OCI-LY7 (cell line): ENCODE measurements around the gene PSPH. TPM values are rescaled to one million over a fixed set of nuclear protein-coding genes. Genes with fewer than 3 reads are reported as not detected.

Experiments used
- BruUV-seq: library from RNA; stranded (reverse); fragments of 400-500 nt; replicated peaks from 2 replicates; lab custom pipeline; 2021; lab: Mats Ljungman, UMichigan
- CTCF ChIA-PET: fragments of 300-600 bp; sonication (Branson Sonifier 250); formaldehyde crosslinking; loops from one replicate; lab custom pipeline; 2022; ENCODE audit warnings: antibody characterized with exemption; ENCODE audit not compliant: unreplicated experiment; lab: Charles Lee
- POLR2A ChIA-PET: fragments of 300-600 bp; sonication (Branson Sonifier 250); formaldehyde crosslinking; loops from one replicate; lab custom pipeline; 2022; ENCODE audit warnings: antibody characterized with exemption; lab: Charles Lee
- DNase-seq: peaks from one replicate; pipeline ENCODE4 v3.0.0-alpha.2; 2015; ENCODE audit warnings: low spot score
- H2AFZ ChIP-seq: fragments of 200-600 bp; sonication (generic), shearing (Covaris generic); 2 replicates; pipeline ENCODE4 v1.6.1; 2014; ENCODE audit warnings: mild to moderate bottlenecking, antibody characterized with exemption, low read length, moderate library complexity
- H3K27ac ChIP-seq: fragments of 200-600 bp; sonication (generic); 2 replicates; pipeline ENCODE4 v1.5.1; 2014; ENCODE audit warnings: mixed run types, low read depth, mild to moderate bottlenecking, moderate library complexity, low read length, inconsistent platforms; ENCODE audit not compliant: poor library complexity, severe bottlenecking
- H3K36me3 ChIP-seq: fragments of 200-600 bp; sonication (generic); 2 replicates; pipeline ENCODE4 v1.6.1; 2014; ENCODE audit warnings: mild to moderate bottlenecking, antibody characterized with exemption, low read length, moderate library complexity, mixed read lengths; ENCODE audit not compliant: insufficient read depth
- H3K4me1 ChIP-seq: fragments of 200-600 bp; sonication (generic); 2 replicates; pipeline ENCODE4 v1.5.1; 2014; ENCODE audit warnings: mild to moderate bottlenecking, low read length; ENCODE audit not compliant: insufficient read depth, poor library complexity, severe bottlenecking
- H3K4me2 ChIP-seq: fragments of 200-600 bp; sonication (generic); 2 replicates; pipeline ENCODE4 v1.6.1; 2014; ENCODE audit warnings: mild to moderate bottlenecking, low read length
- H3K4me3 ChIP-seq: fragments of 200-600 bp; sonication (generic); 2 replicates; pipeline ENCODE4 v1.5.1; 2014; ENCODE audit warnings: mild to moderate bottlenecking, low read depth, low read length; ENCODE audit not compliant: poor library complexity, severe bottlenecking
- H3K79me2 ChIP-seq: fragments of 200-600 bp; sonication (generic); 2 replicates; pipeline ENCODE4 v1.6.1; 2016; ENCODE audit warnings: low read depth, mild to moderate bottlenecking, low read length, moderate library complexity, mixed read lengths; ENCODE audit not compliant: insufficient read depth
- H3K9me2 ChIP-seq: fragments of 200-600 bp; sonication (generic); 2 replicates; pipeline ENCODE4 v1.6.1; 2016; ENCODE audit warnings: mild to moderate bottlenecking, low read length, mixed read lengths; ENCODE audit not compliant: insufficient read depth
- H3K9me3 ChIP-seq: fragments of 200-600 bp; sonication (generic); 2 replicates; pipeline ENCODE4 v1.6.1; 2014; ENCODE audit warnings: mild to moderate bottlenecking, mixed run types, low read length, mixed read lengths
- H4K20me1 ChIP-seq: fragments of 200-600 bp; sonication (generic); 2 replicates; pipeline ENCODE4 v1.6.1; 2014; ENCODE audit warnings: mild to moderate bottlenecking, antibody characterized with exemption, low read length, moderate library complexity, mixed read lengths; ENCODE audit not compliant: insufficient read depth
- EZH2phosphoT487 ChIP-seq: fragments of 200-600 bp; sonication (generic); IDR thresholded peaks from 2 replicates; pipeline ENCODE4 v1.6.1; 2018; ENCODE audit warnings: low read depth, borderline replicate concordance, mild to moderate bottlenecking, mixed run types, antibody characterized with exemption, low read length, moderate library complexity, mixed read lengths
- intact Hi-C: fragments of 100-400 bp; cut with micrococcal nuclease; formaldehyde crosslinking; loops from one replicate; pipeline ENCODE4 v1.10.0; 2022; ENCODE audit not compliant: unreplicated experiment
- total RNA-seq, 2 experiments: library from RNA; depleted of rRNA in 1 of 2; stranded (reverse); fragments of >200 nt in 1 of 2; shearing (Covaris generic) in 1 of 2; gene quantifications; 2 replicates each; pipeline ENCODE4 v1.2.3, GENCODE V29; 2014 to 2022
- TF ChIP-seq, protein P1 (sequence below): fragments of 200-600 bp; sonication (generic); conservative IDR thresholded peaks from 2 replicates; pipeline ENCODE4 v1.5.1; 2014; ENCODE audit warnings: mild to moderate bottlenecking, antibody characterized with exemption, low read length, moderate library complexity, mixed read lengths

The PSPH gene
- total RNA-seq, 2 experiments from 2014 or later = 55.3 to 62.9 TPM

DNA sequence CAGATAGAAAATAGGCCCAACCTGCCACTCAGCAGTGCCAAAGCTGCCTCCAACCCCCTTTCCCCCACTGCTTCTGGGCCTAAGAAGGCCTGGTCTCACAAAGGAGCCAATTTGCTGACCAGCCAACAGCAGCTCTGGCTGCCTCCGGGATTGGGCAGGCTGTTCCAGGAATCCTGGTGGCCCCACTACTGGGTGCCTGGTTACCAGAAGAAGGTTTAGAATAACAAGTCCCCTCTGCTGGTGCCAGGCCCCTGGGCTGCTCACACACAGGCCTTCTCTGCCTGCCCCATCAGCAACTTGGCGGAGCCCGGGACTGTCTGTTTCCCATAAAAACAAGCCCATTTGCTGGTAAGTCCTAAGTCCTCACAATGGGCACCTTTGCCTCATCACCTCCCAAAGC lies 40.3 kb upstream of the PSPH start:
- ChIA-PET CTCF (no interaction called here), POLR2A (no interaction called here)
- Histone ChIP-seq H3K9me2 (no peaks in the 10 kb centered on the region), H3K4me3 (no peak overlapping the region), H3K4me1 (no peaks in the 10 kb centered on the region), H2AFZ (no peak overlapping the region), H3K27ac (no peak overlapping the region), H3K36me3 (peaks cover 5% of the 10 kb centered on the region), H3K4me2 (no peak overlapping the region), H4K20me1 (no peaks in the 10 kb centered on the region), H3K9me3 (no peaks in the 10 kb centered on the region), H3K79me2 (no peaks in the 10 kb centered on the region)
- no peak for TF ChIP-seq EZH2phosphoT487
- TF ChIP-seq, protein P1, sequence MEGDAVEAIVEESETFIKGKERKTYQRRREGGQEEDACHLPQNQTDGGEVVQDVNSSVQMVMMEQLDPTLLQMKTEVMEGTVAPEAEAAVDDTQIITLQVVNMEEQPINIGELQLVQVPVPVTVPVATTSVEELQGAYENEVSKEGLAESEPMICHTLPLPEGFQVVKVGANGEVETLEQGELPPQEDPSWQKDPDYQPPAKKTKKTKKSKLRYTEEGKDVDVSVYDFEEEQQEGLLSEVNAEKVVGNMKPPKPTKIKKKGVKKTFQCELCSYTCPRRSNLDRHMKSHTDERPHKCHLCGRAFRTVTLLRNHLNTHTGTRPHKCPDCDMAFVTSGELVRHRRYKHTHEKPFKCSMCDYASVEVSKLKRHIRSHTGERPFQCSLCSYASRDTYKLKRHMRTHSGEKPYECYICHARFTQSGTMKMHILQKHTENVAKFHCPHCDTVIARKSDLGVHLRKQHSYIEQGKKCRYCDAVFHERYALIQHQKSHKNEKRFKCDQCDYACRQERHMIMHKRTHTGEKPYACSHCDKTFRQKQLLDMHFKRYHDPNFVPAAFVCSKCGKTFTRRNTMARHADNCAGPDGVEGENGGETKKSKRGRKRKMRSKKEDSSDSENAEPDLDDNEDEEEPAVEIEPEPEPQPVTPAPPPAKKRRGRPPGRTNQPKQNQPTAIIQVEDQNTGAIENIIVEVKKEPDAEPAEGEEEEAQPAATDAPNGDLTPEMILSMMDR = no peak
- intact Hi-C loops = no loop called here
- no TSS peak for BruUV-seq
- no peak for DNase-seq

DNA sequence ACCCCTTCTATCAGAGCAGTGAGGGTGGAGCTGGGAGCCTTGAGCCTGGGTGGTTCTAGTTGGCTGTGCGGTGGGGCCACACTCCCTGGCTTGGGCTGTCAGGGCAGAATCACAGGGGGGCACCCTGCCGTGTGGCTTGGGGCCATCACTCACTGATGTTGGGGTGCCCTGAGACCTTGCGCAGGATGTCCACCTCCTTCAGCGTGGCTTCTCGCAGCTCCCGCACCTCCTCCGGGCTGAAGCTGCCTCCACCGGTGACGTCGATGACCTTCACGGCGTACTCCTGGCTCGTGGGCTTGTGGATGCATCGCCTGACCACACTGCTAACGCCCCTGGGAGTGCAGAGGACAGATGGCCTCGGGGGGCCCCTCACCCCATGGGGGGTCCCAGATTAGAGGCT lies 36.2 kb upstream of the PSPH start:
- no TSS peak for BruUV-seq
- intact Hi-C loops = no loop called here
- no peaks in the 10 kb centered on the region for H3K9me3 ChIP-seq
- no peaks in the 10 kb centered on the region for H3K36me3 ChIP-seq
- no peak overlapping the region for H2AFZ ChIP-seq
- no peaks in the 10 kb centered on the region for H3K79me2 ChIP-seq
- H3K4me3 ChIP-seq = no peak overlapping the region
- no peak for DNase-seq
- H3K4me1 ChIP-seq = no peaks in the 10 kb centered on the region
- TF ChIP-seq, protein P1 = no peak
- TF ChIP-seq EZH2phosphoT487 = no peak
- POLR2A ChIA-PET = interaction anchor here (1.1 kb wide), 1 partner anchor 33 kb away, joined by 3 read pairs; no protein-coding TSS in a partner anchor
- CTCF ChIA-PET = interaction anchor here (0.6 kb wide), 1 partner anchor 79 kb away, joined by 4 read pairs; no protein-coding TSS in a partner anchor
- no peak overlapping the region for H3K27ac ChIP-seq
- H3K9me2 ChIP-seq = no peaks in the 10 kb centered on the region
- no peaks in the 10 kb centered on the region for H4K20me1 ChIP-seq
- H3K4me2 ChIP-seq = no peak overlapping the region

DNA sequence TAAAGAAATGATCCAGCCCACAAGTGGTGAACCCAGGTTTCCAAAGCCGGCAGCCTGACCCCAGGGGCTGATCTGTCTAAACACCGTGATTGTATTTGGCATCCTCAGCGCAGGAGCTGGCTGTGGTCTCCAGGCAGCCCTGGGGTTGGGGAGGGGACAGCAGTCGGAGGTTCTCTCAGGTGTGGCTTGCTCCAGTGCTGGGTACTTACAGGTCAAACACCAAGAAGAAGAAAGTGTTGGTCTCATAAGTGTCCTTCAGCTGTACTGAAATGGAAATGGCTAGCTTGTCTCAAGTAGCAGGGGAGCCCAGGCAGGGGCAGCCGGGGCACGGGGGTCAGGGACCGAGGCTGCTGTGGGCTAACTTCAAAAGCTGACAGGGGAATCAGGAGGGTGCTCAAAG lies 35.5 kb upstream of the PSPH start:
- intact Hi-C loops = no loop called here
- POLR2A ChIA-PET = interaction anchor here (0.7 kb wide), 1 partner anchor 41 kb away, joined by 3 read pairs; no protein-coding TSS in a partner anchor
- H3K4me2 ChIP-seq = no peak overlapping the region
- H3K4me1 ChIP-seq = no peaks in the 10 kb centered on the region
- CTCF ChIA-PET = no interaction called here
- H3K9me3 ChIP-seq = no peaks in the 10 kb centered on the region
- H3K4me3 ChIP-seq = no peak overlapping the region
- DNase-seq = no peak
- no peaks in the 10 kb centered on the region for H3K36me3 ChIP-seq
- H3K79me2 ChIP-seq = no peaks in the 10 kb centered on the region
- H4K20me1 ChIP-seq = no peaks in the 10 kb centered on the region
- H2AFZ ChIP-seq = no peak overlapping the region
- H3K9me2 ChIP-seq = no peaks in the 10 kb centered on the region
- no peak overlapping the region for H3K27ac ChIP-seq
- BruUV-seq = no TSS peak
- no peak for TF ChIP-seq EZH2phosphoT487
- TF ChIP-seq, protein P1 = no peak
